NCI-H82 treated with DMSO at 0.1 percent for 48 hours (cell line): Measurements from ENCODE around the gene SEZ6L2.
"Not testable (repeated sequence)": the region's sequence is repeated elsewhere in the genome, so short reads cannot be mapped to it uniquely, and the experiment has no call there.

Experiments used
- DNase-seq: peaks from one replicate; lab custom pipeline; 2025; ENCODE audit not compliant: unreplicated experiment; lab: John Stamatoyannopoulos, UW

The SEZ6L2 gene

GRCh38 chr16:29858149-29858849, 41.1 kb downstream of the SEZ6L2 start:
- DNase-seq: no peak

GRCh38 chr16:29857133-29857760, 42.1 kb downstream of the SEZ6L2 start:
- DNase-seq: no peak

GRCh38 chr16:29854520-29855100, 44.7 kb downstream of the SEZ6L2 start:
- DNase-seq: no peak

- DNase-seq: no peak
These were observed 46.7 kb downstream of the SEZ6L2 start for GRCh38 chr16:29852654-29853053.

GRCh38 chr16:29850998-29851397, 48.4 kb downstream of the SEZ6L2 start:
- no peak for DNase-seq

GRCh38 chr16:29849505-29849904, 49.8 kb downstream of the SEZ6L2 start:
- DNase-seq: no peak

- no peak for DNase-seq
These were observed 50.7 kb downstream of the SEZ6L2 start for GRCh38 chr16:29848420-29849297.

GRCh38 chr16:29845656-29846055, 53.7 kb downstream of the SEZ6L2 start:
- no peak for DNase-seq

GRCh38 chr16:29844575-29845331, 54.6 kb downstream of the SEZ6L2 start:
- no peak for DNase-seq

- DNase-seq: no peak
These were observed 55.4 kb downstream of the SEZ6L2 start for GRCh38 chr16:29843931-29844330.

- no peak for DNase-seq
These were observed 56.5 kb downstream of the SEZ6L2 start for GRCh38 chr16:29842732-29843346.

- DNase-seq: no peak
These were observed 57.7 kb downstream of the SEZ6L2 start for GRCh38 chr16:29841631-29842030.

GRCh38 chr16:29840240-29840639, 59.1 kb downstream of the SEZ6L2 start:
- no peak for DNase-seq

GRCh38 chr16:29839822-29840221, 59.5 kb downstream of the SEZ6L2 start:
- no peak for DNase-seq

GRCh38 chr16:29837841-29838240, 61.5 kb downstream of the SEZ6L2 start:
- DNase-seq: no peak

GRCh38 chr16:29836623-29837022, 62.7 kb downstream of the SEZ6L2 start:
- DNase-seq: no peak

- no peak for DNase-seq
These were observed 63.4 kb downstream of the SEZ6L2 start for GRCh38 chr16:29835926-29836325.

GRCh38 chr16:29834079-29834478, 65.3 kb downstream of the SEZ6L2 start:
- no peak for DNase-seq

- not testable (repeated sequence) for DNase-seq
These were observed 66.1 kb downstream of the SEZ6L2 start for GRCh38 chr16:29833219-29833618.

- no peak for DNase-seq
These were observed 67.9 kb downstream of the SEZ6L2 start for GRCh38 chr16:29831490-29831889.
